Frontal cortex (tissue), 4 donors: ENCODE measurements around the gene UQCR10. TPM values are rescaled to one million over a fixed set of nuclear protein-coding genes. Genes with fewer than 3 reads are reported as not detected.
"Not testable (repeated sequence)": the region's sequence is repeated elsewhere in the genome, so short reads cannot be mapped to it uniquely, and the experiment has no call there.

Source experiments
- DNase-seq, 2 donors: peaks; one replicate each; pipeline ENCODE4 v3.0.0; 2012; ENCODE audit warnings: low spot score in 2 of 2
- FAIRE-seq: peaks from 2 replicates; lab custom pipeline; 2012; peaks lifted over from hg19 to GRCh38; lab: Jason Lieb, UNC
- total RNA-seq: library from RNA; depleted of rRNA; stranded (reverse); fragments of >200 nt; gene quantifications from one replicate; pipeline ENCODE4 v1.2.3, GENCODE V29; 2014
- donor health status: control.
- donor health status: control.
- donor health status: control.

Gene UQCR10
- total RNA-seq, 1 donor from 2014 or later, result 47.3 TPM

DNA sequence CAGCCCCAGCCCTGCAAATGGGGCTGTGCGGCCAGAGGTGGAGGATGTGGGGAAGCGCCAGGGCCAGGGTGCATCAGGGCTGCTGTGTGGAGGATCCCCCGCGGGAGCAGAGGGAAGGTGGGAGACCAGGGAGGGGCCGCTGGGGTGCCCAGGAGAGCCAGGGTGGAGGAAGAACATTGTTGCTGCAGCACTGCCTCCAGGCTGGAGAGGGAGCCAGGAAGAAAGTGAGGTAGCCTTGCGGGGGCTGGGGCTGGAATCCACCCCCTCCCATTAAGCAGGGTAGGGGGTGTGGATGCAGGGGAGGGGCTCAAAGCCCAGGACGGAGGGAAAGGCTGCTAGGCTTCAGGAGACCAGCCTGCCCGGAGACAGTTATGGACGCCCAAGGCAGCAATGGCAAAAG, 32.3 kb upstream of the UQCR10 start:
- FAIRE-seq (no peak), DNase-seq (no peak)

DNA sequence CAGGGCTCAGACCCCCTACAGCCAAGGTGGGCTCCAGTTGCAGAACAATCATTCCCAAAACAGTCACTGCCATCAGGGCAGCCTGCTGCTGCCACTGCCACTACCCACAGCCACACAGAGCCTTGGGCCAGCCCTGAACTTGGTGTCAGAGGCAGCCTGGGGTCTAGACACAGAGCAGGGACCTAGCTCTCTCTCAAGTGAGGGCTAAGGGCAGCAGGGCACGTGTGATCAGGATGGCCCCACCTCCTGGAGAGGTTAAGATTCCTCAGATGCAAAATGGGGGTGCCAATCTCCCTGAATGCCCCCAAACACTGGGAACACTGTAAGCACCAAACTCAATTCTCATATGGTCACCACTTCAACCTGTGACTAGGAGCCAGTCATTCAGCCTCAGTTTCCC, 31.8 kb upstream of the UQCR10 start:
- DNase-seq (no peak), FAIRE-seq (no peak)

DNA sequence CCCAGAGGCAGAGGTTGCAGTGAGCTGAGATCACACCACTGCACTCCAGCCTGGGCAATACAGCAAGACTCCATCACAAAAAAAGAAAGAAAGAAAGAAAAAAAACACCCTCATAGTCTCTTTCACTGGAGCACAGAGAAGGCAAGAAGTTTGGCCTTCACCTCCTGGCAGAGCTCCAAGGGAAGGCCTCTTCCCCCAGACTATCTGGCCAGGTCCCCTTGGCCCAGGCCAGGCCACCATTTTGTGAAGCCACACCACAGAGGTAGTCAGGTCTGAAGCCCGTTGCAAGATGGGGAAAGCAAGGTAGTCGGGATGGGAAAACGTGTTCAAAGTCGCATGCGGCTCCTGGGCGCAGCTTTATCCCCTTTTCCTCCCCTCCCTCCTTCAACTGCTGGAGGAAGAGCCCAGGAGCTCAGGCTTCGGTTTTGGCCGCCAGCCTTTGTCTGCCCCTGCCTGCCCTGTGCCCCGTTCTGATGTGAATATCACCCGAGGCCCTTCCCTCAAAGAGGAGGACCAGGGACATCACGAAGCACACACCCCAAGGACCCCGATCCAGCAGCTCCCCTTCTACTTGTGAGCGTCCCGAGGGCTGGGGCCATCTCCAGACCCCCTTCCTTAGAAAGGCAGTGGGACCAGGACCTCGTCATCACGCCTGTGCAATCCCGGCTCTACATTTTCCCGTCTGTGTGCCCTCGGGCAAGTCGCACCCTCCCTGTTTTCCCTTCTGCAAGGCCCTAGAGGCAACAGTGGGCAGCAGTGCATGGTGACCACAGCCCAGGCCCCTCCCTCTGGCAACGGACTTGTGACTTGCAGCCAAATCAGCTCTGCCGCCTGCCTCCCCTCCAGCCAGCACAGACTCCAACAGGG, 29.7 kb upstream of the UQCR10 start:
- DNase-seq (no peak), FAIRE-seq (no peak)

DNA sequence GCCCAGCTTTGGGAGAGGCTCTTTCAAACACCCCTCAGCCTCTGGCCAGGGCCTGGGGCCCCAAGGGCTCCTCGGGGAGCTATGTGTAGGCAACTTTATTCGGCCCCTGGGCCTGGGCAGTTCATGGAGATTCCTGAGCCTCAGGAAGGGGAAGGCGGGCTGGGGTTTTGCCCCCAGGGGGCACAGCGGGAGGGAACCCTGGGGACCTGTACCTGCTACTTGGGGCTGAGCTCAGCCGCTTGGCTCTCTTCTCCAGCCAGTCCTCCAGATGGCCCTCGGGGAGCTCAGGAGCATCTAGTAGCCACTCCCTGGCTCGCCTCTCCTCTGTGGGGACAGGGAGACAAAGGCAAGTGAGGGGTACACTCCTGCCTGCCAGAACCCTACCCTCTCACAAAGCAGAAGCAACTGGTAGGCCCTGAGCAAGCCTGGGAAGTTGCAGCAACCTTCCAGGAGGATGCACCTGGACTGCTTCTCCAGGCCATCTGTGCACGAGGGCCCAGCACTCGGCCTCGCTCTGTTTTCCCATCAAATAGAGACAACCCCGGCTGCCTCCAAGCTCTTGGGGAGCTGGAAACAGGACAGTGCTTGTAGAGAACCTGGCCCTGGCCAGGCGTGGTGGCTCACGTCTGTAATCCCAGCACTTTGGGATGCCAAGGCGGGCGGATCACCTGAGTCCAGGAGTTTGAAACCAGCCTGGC, 28.9 kb upstream of the UQCR10 start:
- FAIRE-seq (no peak), DNase-seq (no peak)

DNA sequence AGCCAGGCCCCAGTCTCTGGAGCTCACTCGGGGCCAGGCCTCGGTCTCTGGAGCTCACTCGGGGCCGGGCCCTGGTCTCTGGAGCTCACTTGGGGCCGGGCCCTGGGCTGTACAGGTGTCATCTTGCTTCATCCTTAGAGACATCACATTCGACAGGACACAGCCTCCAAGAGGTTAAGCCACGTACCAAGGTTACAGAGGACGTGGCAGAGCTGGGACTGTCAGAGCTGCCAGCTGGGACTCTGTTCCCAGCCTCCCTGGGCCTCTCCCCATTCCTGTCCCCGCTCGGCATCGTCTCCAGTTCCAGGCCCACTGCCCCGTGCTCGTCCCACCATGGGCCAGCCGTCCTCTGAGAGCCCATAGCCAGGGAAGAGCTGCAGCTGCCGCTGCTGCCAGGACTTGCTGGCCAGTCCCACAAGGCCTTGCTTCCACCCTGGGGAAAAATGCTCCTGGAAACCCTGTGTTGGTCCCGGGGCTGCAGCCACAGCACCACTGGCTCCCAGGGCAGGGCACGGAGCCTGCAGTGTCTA, 27.8 kb upstream of the UQCR10 start:
- DNase-seq (no peak), FAIRE-seq (no peak)

DNA sequence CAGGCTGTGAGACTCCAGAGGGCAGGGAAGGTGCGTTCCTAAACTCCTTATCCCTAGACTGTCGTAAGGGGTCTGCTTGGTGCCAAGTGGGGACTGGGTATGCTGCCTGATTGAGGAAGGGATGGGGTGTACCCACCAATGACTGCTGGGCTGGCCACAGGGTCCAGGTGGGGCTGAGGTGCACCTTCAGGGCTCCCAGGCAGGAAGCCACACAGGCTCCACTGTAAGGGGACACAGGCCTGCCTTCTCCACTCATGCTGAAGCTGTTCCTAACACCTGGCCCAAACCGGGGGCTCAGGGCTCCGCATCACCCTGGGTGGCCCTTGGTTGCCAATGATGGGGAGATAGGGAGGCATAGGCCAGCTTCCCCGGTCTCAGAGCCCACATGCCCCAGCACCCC, 27.0 kb upstream of the UQCR10 start:
- FAIRE-seq, result no peak
- DNase-seq, result no peak

DNA sequence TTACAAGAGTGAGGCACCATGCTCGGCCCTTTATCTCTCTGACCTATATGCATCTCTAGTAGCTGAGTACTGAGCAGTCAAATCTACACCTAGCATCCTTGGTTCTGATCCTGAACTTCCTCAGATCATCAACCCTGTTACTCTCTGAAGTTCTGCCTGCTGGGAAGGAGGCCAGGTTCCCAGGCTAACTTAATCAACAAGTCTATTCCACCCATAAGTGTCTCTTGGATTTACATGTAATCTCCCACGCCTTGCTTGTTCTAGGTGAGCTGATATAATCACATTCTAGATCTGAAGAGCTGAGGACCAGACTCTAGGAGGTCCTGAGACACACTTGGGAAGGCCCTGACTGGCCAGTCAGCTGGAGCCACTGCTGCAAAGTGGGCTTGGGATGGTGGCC, 25.2 kb upstream of the UQCR10 start:
- FAIRE-seq, result no peak
- no peak for DNase-seq

DNA sequence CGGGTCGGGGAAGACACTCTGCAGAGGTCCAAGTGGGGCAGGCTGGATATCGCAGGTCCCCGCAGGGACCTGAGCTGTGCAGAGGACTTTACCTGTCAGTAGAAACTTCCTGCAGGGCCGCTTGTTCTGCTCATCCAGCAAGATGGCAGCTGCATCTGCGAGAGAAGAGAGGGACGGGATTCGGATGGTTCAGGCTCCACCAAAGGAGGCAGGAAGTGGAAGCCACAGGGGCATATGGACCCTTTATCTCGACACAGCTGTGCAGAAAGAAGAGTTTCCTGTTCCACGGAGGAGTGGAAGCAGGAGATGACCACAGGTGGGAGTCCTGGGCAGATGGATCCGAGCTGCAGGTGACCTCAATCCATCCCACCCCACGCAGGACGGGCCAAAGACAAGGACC, 24.8 kb upstream of the UQCR10 start:
- no peak for DNase-seq

DNA sequence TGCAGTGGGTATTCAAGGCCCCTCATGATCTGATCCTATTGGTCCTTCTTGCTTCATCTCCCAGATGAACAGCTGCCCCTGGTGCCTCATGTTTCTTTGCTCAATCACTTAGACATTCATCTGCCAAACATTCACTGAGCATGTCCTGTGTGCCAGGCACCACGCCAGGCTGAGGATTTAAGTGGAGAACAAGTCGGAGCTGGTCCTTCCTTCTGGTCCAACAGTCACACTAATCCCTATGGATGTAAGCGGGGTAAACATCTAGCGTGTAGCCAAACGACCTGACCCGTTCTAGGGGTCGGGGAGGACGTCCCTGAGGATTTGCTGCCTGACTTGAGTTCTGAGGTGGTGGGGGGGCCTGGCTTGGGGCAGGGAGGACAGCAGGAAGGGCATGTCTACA, 22.3 kb upstream of the UQCR10 start:
- no peak for DNase-seq
- no peak for FAIRE-seq

More for the DNA sequence above, 24.8 kb upstream of the UQCR10 start:
- FAIRE-seq, result no peak

DNA sequence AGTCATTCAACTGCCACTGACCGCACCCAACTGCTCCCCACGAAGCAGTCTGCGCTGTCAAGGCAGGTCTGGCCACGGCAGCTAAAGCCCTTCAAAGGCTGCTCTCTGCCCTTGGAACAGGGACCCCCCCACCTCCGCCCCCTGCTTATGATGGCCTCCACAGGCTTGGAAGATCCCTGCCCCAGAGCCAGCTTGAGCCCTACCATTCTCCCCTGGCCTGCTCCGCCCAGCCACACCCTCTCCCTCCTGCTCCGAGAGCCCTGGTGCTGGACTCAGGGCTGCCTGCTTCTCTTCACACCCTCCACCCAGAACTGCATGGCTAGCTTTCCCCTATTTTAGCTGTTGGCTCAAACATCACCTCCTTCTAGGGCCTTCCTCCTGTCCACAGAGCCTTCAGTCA, 19.3 kb upstream of the UQCR10 start:
- FAIRE-seq (no peak), DNase-seq (no peak)

DNA sequence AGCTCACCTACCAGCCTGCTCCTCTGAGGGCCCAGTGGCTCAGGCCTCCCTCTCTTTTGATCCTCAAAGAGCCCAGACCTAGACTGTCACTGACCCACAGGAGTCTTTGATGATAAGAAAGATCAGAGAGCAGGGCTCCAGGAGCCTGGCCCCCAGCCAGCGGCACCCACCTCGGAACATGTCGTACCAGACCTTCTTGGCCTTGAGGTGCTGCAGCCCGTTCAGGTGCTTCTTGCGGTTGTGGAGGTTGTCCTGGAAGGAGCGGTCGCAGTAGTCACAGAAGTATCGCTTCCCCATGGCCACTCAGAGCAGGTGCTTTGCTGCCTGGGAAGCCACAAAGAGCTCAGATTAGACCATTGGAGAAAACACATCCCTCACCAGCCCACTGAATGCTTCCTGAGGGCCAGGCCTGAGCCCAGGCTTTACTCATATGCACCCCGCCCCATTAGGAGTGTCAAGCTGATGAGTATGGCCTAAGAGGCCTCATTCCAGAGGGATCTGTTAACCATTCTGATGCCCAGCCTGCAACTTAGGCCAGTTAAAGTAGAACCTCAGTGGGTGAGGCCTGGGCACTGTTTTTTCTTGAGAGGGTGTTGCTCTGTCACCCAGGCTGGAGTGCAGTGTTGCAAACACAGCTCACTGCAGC, 18.8 kb upstream of the UQCR10 start:
- no peak for FAIRE-seq
- no peak for DNase-seq

DNA sequence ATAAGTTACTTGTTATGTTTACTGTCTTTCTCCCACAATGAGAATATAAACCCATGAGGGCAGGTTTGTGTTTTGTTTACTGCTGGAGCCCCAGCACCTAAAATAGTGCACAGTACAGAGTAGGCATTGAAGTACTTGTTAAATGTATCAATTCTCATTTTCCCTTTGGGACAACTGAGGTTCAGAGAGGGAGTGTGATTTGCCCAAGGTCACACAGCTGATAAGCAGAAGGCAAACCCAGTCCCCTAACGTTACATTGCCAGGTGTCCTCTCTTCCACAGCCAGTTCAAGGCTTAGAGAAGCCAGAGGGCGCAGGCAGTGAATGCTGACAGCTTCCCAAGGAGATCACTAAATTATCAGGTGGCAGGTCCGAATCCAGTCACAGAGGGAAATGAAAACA, 17.1 kb upstream of the UQCR10 start:
- DNase-seq (no peak), FAIRE-seq (no peak)

DNA sequence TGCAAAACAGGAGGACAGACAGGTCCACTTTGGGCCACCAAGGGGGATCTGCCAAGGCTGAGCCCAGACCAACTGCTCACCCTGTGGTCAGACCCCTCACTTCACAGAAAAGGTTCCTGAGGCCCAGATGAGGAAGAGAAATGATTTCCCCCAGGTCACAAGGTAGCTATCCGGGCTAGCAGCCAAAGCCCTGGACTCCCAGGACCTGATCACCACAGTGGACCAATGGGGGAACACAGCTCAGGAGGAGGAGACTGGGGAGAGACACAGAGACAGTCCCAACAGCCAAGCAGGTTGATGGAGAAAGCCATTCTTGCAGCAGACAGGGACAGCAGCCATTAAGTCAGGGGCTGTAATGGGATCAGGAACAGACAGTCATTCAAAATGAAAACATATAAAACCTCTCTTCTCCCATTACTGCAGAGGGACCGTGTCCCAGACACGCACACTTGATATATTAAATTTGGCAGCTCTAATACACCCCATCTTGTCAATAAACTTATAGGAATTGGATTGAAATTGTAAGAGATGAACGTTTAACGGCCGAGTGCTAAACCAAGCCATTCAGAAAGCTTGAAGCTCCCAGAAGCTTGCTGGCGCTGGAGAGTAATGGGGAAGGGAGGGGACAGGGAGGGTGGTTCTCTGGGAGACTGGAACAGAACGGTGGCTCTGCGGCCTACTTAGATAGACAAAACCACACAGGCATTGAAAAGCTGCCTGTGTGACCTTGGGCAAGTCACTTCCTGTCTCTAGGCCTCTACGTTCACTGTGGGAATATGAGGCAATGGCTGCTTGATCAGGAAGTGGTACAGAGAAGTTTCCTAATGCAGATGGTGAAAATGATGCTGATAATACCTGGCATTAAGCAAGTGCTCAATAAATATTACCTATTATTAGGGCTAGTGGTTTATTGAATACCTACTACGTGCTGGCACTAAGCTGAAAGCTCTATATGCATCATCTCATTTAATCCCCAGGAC, 16.3 kb upstream of the UQCR10 start:
- FAIRE-seq, result no peak
- DNase-seq, result no peak

DNA sequence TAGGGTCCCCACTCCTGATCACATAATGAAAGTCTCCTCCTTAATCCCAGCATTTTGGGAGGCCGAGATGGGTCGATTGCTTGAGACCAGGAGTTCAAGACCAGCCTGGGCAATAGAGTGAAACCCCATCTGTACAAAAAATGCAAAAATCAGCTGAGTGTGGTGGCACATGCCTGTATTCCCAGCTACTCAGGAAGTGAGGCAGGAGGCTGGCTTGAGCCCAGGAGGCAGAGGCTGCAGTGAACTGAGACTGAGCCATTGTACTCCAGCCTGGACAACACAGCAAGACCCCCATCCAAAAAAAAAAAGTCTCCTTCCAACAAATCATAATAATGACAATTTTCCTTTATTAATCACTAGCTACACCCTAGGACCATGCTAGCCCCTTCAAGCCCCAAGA, 15.5 kb upstream of the UQCR10 start:
- FAIRE-seq, result no peak

DNA sequence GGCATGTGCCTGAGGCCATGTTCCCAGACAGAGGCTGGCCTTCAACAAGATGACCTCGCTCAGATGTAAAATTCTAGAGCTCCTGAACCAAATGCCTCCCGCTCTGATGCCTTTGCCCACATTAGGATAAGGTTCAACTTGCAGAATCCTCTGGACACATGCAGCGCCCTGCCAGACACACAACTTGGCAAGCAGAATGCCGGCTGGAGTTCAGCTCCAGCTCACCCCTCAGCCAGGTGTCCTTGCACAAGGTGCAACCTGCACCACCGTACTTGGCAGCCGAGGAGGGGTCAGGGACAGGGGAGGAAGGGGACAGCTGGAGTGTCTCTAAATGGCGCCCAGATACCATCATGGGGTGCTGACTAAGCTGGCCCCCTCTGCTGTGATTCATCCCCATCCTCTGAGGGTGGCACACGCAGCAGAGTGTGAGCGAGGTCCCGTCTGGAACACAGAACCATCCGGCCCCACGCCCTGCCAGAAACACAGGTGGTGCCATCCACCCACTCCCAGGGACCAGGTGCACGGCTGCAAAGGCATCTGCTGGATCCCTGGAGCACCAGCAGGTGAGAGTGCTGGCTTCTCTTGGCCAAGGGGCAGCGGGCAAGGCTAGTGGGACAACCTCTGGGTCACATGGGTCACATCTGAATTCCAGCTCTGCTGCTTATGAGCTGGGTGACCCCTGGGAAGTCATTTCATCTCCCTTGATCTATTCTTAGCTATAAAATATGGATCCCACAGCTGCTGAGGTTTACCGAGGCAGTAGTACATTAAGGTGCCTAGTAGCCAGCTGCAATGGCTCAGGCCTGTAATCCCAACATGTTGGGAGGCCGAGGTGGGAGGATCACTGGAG, 13.1 kb upstream of the UQCR10 start:
- FAIRE-seq, result no peak

More for the DNA sequence above, 15.5 kb upstream of the UQCR10 start:
- no peak for DNase-seq

DNA sequence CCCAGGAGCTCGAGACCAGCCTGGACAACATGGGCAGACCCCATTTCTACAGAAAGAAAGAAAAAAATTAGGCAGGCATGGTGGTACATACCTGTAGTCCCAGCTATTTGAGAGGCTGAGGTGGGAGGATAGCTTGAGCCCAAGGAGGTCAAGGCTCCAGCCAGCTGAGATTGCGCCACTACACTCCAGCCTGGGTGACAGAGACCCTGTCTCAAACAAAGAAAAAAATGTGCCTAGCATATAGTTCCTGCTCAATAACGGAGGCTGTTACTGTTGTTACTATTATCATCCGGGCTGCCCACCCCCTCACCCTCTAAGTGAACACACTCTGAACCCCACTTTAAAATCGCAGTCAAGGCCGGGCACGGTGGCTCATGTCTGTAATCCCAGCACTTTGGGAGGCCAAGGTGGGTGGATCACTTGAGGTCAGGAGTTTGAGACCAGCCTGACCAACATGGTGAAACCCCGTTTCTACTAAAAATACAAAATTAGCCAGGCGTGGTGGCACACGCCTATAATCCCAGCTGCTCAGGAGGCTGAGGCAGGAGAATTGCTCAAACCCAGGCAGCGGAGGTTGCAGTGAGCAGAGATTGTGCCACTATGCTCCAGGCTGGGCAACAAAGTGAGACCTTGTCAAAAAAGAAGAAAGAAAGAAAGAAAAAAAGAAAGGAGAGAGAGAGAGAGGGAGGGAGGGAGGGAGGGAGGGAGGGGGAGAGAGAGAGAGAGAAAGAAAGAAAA, 12.3 kb upstream of the UQCR10 start:
- FAIRE-seq, DNase-seq: not testable (repeated sequence)

More for the DNA sequence above, 13.1 kb upstream of the UQCR10 start:
- DNase-seq, result no peak

DNA sequence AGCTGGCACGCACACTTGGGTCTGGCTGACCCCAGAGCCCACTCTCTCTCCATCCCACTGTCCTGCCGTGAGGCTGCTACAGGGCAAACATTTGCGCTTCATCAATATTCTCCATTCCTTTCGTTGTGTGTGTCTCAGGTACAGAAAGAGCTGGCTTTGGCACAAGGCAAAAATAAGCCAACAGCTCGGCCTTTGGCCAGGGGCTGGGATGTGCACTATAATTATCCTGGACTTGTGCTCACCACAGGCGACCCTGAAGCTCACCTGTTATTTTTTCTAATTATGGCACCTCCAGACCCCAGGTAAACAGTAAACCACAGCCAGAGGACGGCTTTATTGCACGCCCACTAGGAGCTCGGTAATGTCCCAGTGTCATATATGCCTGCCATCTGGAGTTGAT, 11.3 kb upstream of the UQCR10 start:
- DNase-seq (no peak), FAIRE-seq (no peak)

DNA sequence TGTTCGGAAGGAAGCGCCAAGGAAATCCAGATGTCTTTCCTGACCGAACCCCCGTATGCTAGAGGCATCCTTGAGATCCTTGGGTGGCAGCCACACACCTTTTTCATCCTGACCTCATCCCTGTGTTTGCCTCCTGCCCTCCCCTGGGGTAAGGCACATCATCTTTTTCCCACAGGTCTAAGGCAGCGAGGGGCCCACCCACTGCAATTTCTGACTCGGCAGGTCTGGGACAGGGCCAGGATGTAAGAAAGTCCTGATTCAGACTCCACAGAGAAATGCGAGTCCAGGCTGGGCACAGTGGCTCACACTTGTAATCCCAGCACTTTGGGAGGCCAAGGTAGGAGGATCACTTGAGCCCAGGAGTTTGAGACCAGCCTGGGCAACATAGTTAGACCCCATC, 10.8 kb upstream of the UQCR10 start:
- FAIRE-seq, result no peak
- no peak for DNase-seq
